ENCODE results near the gene ZFP30. TPM values are rescaled to one million over a fixed set of nuclear protein-coding genes. Genes with fewer than 3 reads are reported as not detected.

The ZFP30 gene
- polyA plus RNA-seq, 3 donors, result 0.28 to 0.85 (median 0.46) TPM

- TF ChIP-seq CTCF (IDR thresholded peaks at IDR 0.05), result no peak
- peak overlapping the region in 1 of 7 donors; percentile 91 for H3K27ac Mint-ChIP-seq
- Histone ChIP-seq H3K27ac (ENCODE audit: low read depth in 1 of 2, low read length in 2 of 2) (peak overlapping the region in 1 of 2 donors; percentile 52), H3K4me1 (ENCODE audit: control insufficient read depth in 1 of 2, insufficient read depth in 2 of 2, low read length in 2 of 2) (peaks cover 14 to 19% of the 10 kb centered on the region in 2 donors), H3K9ac (ENCODE audit: insufficient read depth, low read length, poor library complexity, severe bottlenecking) (peak overlapping the region; percentile 64), H2AFZ (ENCODE audit: insufficient read depth, low read depth, low read length, poor library complexity, severe bottlenecking) (peak overlapping the region; percentile 98), H3K4me2 (replicated peaks; ENCODE audit: extremely low read depth, low read length, poor library complexity, severe bottlenecking) (peak overlapping the region; percentile 97), H3K36me3 (replicated peaks in 1 of 2; ENCODE audit: control insufficient read depth in 1 of 2, insufficient read depth in 2 of 2, low read length in 2 of 2) (no peaks in the 10 kb centered on the region), H3K4me3 (replicated peaks in 1 of 3; ENCODE audit: low read depth in 2 of 3, low read length in 3 of 3) (peak overlapping the region; percentile 51 to 95 (median 68)), H3K27me3 (ENCODE audit: control insufficient read depth in 2 of 2, insufficient read depth in 2 of 2, low read length in 2 of 2) (peaks cover 0 to 5% of the 10 kb centered on the region in 2 donors), H3K9me3 (replicated peaks in 1 of 2; ENCODE audit: control insufficient read depth in 1 of 2, insufficient read depth in 1 of 2, low read length in 2 of 2) (peaks cover 41 to 56% of the 10 kb centered on the region in 2 donors), H4K20me1 (ENCODE audit: insufficient read depth, low read length) (no peaks in the 10 kb centered on the region), H3K79me2 (ENCODE audit: insufficient read depth, low read length) (no peaks in the 10 kb centered on the region)
- no peak for DNase-seq
- peak overlapping the region; percentile 97 to 99 for H3K4me3 Mint-ChIP-seq
- H3K9me3 Mint-ChIP-seq, result peaks cover 25 to 74% (median 59%) of the 10 kb centered on the region in 7 donors
- intact Hi-C loops (cut with micrococcal nuclease), result no loop called here
- peaks cover 20% of the 10 kb centered on the region for H3K4me1 Mint-ChIP-seq
- H3K27me3 Mint-ChIP-seq (ENCODE audit: low read depth in 3 of 3), result peaks cover 4 to 8% (median 5%) of the 10 kb centered on the region in 3 donors
- WGBS (ENCODE audit: insufficient coverage), result 0% methylated on average over 7 of the region's 9 CpGs
- peaks cover 0 to 4% of the 10 kb centered on the region in 2 donors for H3K36me3 Mint-ChIP-seq
Measured at GRCh38 chr19:37593996-37594303, 61.3 kb downstream of the ZFP30 start.

- Histone ChIP-seq H3K4me2 (replicated peaks; ENCODE audit: extremely low read depth, low read length, poor library complexity, severe bottlenecking) (no peak overlapping the region), H4K20me1 (ENCODE audit: insufficient read depth, low read length) (no peaks in the 10 kb centered on the region), H3K36me3 (replicated peaks in 1 of 2; ENCODE audit: control insufficient read depth in 1 of 2, insufficient read depth in 2 of 2, low read length in 2 of 2) (peaks cover 4 to 53% of the 10 kb centered on the region in 2 donors), H3K4me3 (replicated peaks in 1 of 3; ENCODE audit: low read depth in 2 of 3, low read length in 3 of 3) (no peak overlapping the region), H2AFZ (ENCODE audit: insufficient read depth, low read depth, low read length, poor library complexity, severe bottlenecking) (no peak overlapping the region), H3K27ac (ENCODE audit: low read depth in 1 of 2, low read length in 2 of 2) (no peak overlapping the region), H3K79me2 (ENCODE audit: insufficient read depth, low read length) (no peaks in the 10 kb centered on the region), H3K9me3 (replicated peaks in 1 of 2; ENCODE audit: control insufficient read depth in 1 of 2, insufficient read depth in 1 of 2, low read length in 2 of 2) (peaks cover 57 to 96% of the 10 kb centered on the region in 2 donors), H3K27me3 (ENCODE audit: control insufficient read depth in 2 of 2, insufficient read depth in 2 of 2, low read length in 2 of 2) (no peaks in the 10 kb centered on the region), H3K4me1 (ENCODE audit: control insufficient read depth in 1 of 2, insufficient read depth in 2 of 2, low read length in 2 of 2) (no peaks in the 10 kb centered on the region), H3K9ac (ENCODE audit: insufficient read depth, low read length, poor library complexity, severe bottlenecking) (no peak overlapping the region)
- no peak overlapping the region for H3K4me3 Mint-ChIP-seq
- DNase-seq, result no peak
- 100% methylated on average over 1 of the region's 2 CpGs for WGBS (ENCODE audit: insufficient coverage)
- no peak for TF ChIP-seq CTCF (IDR thresholded peaks at IDR 0.05)
- no peaks in the 10 kb centered on the region for H3K27me3 Mint-ChIP-seq (ENCODE audit: low read depth in 3 of 3)
- H3K27ac Mint-ChIP-seq, result no peak overlapping the region
- H3K4me1 Mint-ChIP-seq, result no peaks in the 10 kb centered on the region
- H3K9me3 Mint-ChIP-seq, result peaks cover 41 to 72% (median 62%) of the 10 kb centered on the region in 7 donors
- peaks cover 14 to 38% of the 10 kb centered on the region in 2 donors for H3K36me3 Mint-ChIP-seq
- intact Hi-C loops (cut with micrococcal nuclease), result no loop called here
Measured at GRCh38 chr19:37583340-37583739, 71.9 kb downstream of the ZFP30 start.

All from CD14-positive monocyte (primary cell).